SK-N-SH (cell line): ENCODE measurements around the gene ARHGAP26. TPM values are rescaled to one million over a fixed set of nuclear protein-coding genes. Genes with fewer than 3 reads are reported as not detected.

Source experiments
- CTCF ChIA-PET: fragments of 300-600, 350-600 bp; formaldehyde crosslinking; extraction: SDS; loops from one replicate; lab custom pipeline; 2021; lab: Yijun Ruan, JAX
- POLR2A ChIA-PET: fragments of 350-600 bp; sonication (Branson Sonifier 250); formaldehyde crosslinking; extraction: SDS; loops from one replicate; lab custom pipeline; 2020; ENCODE audit warnings: antibody characterized with exemption, inconsistent platforms; lab: Yijun Ruan, JAX
- DNase-seq: peaks from one replicate; pipeline ENCODE4 v3.0.0; 2012
- H2AFZ ChIP-seq: fragments of 200-600 bp; sonication (generic); 2 replicates; pipeline ENCODE4 v1.8.1; 2016; ENCODE audit warnings: antibody characterized with exemption, mild to moderate bottlenecking, low read depth
- H3F3A ChIP-seq: fragments of 200-600 bp; sonication (generic); replicated peaks from 2 replicates; pipeline ENCODE3; 2016; ENCODE audit warnings: antibody characterized with exemption, mild to moderate bottlenecking; ENCODE audit not compliant: insufficient read depth
- H3K27ac ChIP-seq, 2 experiments: fragments of 200-500 bp in 1 of 2; fragments of 200-600 bp in 1 of 2; sonication (Bioruptor generic) in 1 of 2; sonication (generic), shearing (Covaris generic) in 1 of 2; 2 replicates each; pipeline versions ENCODE4 v1.5.1 to v1.6.1; 2014 to 2016; ENCODE audit warnings: low read depth in 2 of 2, inconsistent platforms in 1 of 2, low read length in 1 of 2, mild to moderate bottlenecking in 1 of 2, mixed read lengths in 1 of 2
- H3K27me3 ChIP-seq: fragments of 200-600 bp; sonication (generic), shearing (Covaris generic); 2 replicates; pipeline ENCODE4 v1.6.1; 2016; ENCODE audit warnings: mixed run types; ENCODE audit not compliant: insufficient read depth
- H3K36me3 ChIP-seq, 2 experiments: fragments of 200-500 bp in 1 of 2; fragments of 200-600 bp in 1 of 2; sonication (Bioruptor generic) in 1 of 2; sonication (generic) in 1 of 2; replicated peaks in 1 of 2; 2 replicates each; pipeline versions ENCODE3 to v1.5.1; 2014 to 2016; ENCODE audit warnings: low read length in 1 of 2, mild to moderate bottlenecking in 1 of 2; ENCODE audit not compliant: insufficient read depth in 2 of 2, control insufficient read depth in 1 of 2
- H3K4me1 ChIP-seq, 2 experiments: fragments of 200-500 bp in 1 of 2; fragments of 200-600 bp in 1 of 2; sonication (Bioruptor generic) in 1 of 2; sonication (generic), shearing (Covaris generic) in 1 of 2; 2 replicates each; pipeline versions ENCODE4 v1.5.1 to v1.6.1; 2014 to 2016; ENCODE audit warnings: low read depth in 1 of 2, low read length in 1 of 2, mixed run types in 1 of 2; ENCODE audit not compliant: insufficient read depth in 2 of 2, control insufficient read depth in 1 of 2
- H3K4me2 ChIP-seq: fragments of 200-600 bp; sonication (generic), shearing (Covaris generic); 2 replicates; pipeline ENCODE4 v1.6.1; 2017; ENCODE audit warnings: mixed run types
- H3K4me3 ChIP-seq, 2 experiments: fragments of 200-500 bp in 1 of 2; fragments of 200-600 bp in 1 of 2; sonication (Bioruptor generic) in 1 of 2; sonication (generic), shearing (Covaris generic) in 1 of 2; 2 replicates each; pipeline versions ENCODE4 v1.5.1 to v1.8.1; 2014 to 2016; ENCODE audit warnings: low read depth in 2 of 2, inconsistent platforms in 1 of 2, low read length in 1 of 2, mild to moderate bottlenecking in 1 of 2, mixed read lengths in 1 of 2, moderate library complexity in 1 of 2
- H3K79me2 ChIP-seq: fragments of 200-600 bp; sonication (generic); 2 replicates; pipeline ENCODE4 v1.8.1; 2017; ENCODE audit warnings: mild to moderate bottlenecking; ENCODE audit not compliant: insufficient read depth
- H3K9ac ChIP-seq: fragments of 200-600 bp; sonication (generic); 2 replicates; pipeline ENCODE4 v1.6.1; 2017; ENCODE audit warnings: mixed run types
- H3K9me2 ChIP-seq: fragments of 200-600 bp; sonication (generic); 2 replicates; pipeline ENCODE4 v1.6.1; 2017; ENCODE audit warnings: mixed run types
- H3K9me3 ChIP-seq: fragments of 200-600 bp; sonication (generic); 2 replicates; pipeline ENCODE4 v1.6.1; 2017; ENCODE audit warnings: mixed run types, mild to moderate bottlenecking, moderate library complexity
- H4K20me1 ChIP-seq: fragments of 200-600 bp; sonication (generic); 2 replicates; pipeline ENCODE4 v1.6.1; 2017; ENCODE audit warnings: mild to moderate bottlenecking, mixed run types; ENCODE audit not compliant: insufficient read depth
- EZH2phosphoT487 ChIP-seq: fragments of 200-600 bp; sonication (generic); IDR thresholded peaks from 2 replicates; pipeline ENCODE4 v1.6.1; 2017; ENCODE audit warnings: low read depth, mixed run types, mild to moderate bottlenecking, antibody characterized with exemption, moderate library complexity, borderline replicate concordance
- GABPA ChIP-seq: IDR thresholded peaks from 2 replicates; pipeline ENCODE4 v1.4.0; 2012; ENCODE audit warnings: low read depth, mild to moderate bottlenecking
- MEF2A ChIP-seq: IDR thresholded peaks from 2 replicates; pipeline ENCODE4 v1.4.0; 2012; ENCODE audit warnings: low read depth, borderline replicate concordance
- MXI1 ChIP-seq: IDR thresholded peaks from 2 replicates; pipeline ENCODE4 v1.6.1; 2012; ENCODE audit warnings: mild to moderate bottlenecking, low read depth, low read length, improper control_type of control experiment
- NFIC ChIP-seq: IDR thresholded peaks from 2 replicates; pipeline ENCODE4 v1.4.0; 2012; ENCODE audit warnings: borderline replicate concordance
- POLR2AphosphoS5 ChIP-seq: IDR thresholded peaks from 2 replicates; pipeline ENCODE4 v1.6.1; 2012; ENCODE audit warnings: low read depth, low read length
- RAD21 ChIP-seq: IDR thresholded peaks from 2 replicates; pipeline ENCODE4 v1.6.1; 2012; ENCODE audit warnings: mild to moderate bottlenecking, low read length
- RFX5 ChIP-seq: IDR thresholded peaks from 2 replicates; pipeline ENCODE4 v1.6.1; 2012; ENCODE audit warnings: mild to moderate bottlenecking, improper control_type of control experiment, low read length
- TEAD4 ChIP-seq: IDR thresholded peaks from 2 replicates; pipeline ENCODE4 v1.4.0; 2012; ENCODE audit warnings: mild to moderate bottlenecking, borderline replicate concordance; ENCODE audit not compliant: insufficient read depth
- WGBS: methylation state at CpG from one replicate; pipeline ENCODE4 v1.1.6; 2017; ENCODE audit warnings: low lambda C conversion rate; 5-methylcytosine and 5-hydroxymethylcytosine counted together
- polyA plus RNA-seq, 3 experiments: library from polyadenylated mRNA; depleted of rRNA; stranded (reverse); fragments of >200 nt; gene quantifications; 2 replicates each; pipeline ENCODE4 v1.2.3, GENCODE V29; 2012
- TF ChIP-seq, protein P1 (sequence below): IDR thresholded peaks from 2 replicates; pipeline ENCODE4; 2012
- TF ChIP-seq, protein P2 (sequence below): IDR thresholded peaks from 2 replicates; pipeline ENCODE4 v1.4.0; 2012; ENCODE audit warnings: low read depth, borderline replicate concordance
- TF ChIP-seq, protein P3 (sequence below): IDR thresholded peaks from 2 replicates; pipeline ENCODE4 v1.6.1; 2012; ENCODE audit warnings: mild to moderate bottlenecking, low read depth, low read length, moderate library complexity
- TF ChIP-seq, protein P4 (sequence below): IDR thresholded peaks from 2 replicates; pipeline ENCODE4 v1.4.0; 2012; ENCODE audit warnings: low read depth
- TF ChIP-seq, protein P5 (sequence below): fragments of 200-600 bp; sonication (generic); IDR thresholded peaks from 2 replicates; pipeline ENCODE4 v1.6.1; 2017; ENCODE audit warnings: antibody characterized with exemption, mild to moderate bottlenecking, moderate library complexity

ARHGAP26 gene
- polyA plus RNA-seq, 1 of the 3 experiments (the other 2 are of a cell fraction), result 6.1 TPM

DNA sequence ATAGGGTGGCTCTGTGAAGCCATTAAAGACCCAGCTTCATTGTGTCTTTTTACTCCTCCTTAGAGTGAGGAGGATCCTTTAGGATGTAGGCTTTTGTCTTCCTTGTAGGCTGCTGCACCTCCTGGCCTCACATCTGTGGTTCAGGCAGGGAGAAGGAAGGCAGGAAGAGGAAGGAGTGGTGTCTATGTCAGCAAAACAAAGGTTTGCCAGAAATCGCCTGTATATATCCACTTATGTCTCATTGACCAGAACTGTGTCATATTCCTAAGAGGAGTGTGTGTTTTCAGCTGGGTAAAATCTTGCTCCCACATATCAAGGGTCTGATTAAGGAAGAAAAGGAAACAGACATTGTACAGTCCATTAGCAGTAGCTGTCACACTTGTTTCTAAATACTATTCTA is 213.8 kb downstream of the ARHGAP26 start:
- Histone ChIP-seq H3K27ac (peak overlapping the region in 1 of 2 experiments; percentile 28; a peak in 2 of 4 replicates), H3K4me1 (peaks cover 33 to 49% of the 10 kb centered on the region in 2 experiments), H4K20me1 (no peaks in the 10 kb centered on the region), H3K4me2 (no peak overlapping the region), H3K9me3 (no peaks in the 10 kb centered on the region), H3K36me3 (no peaks in the 10 kb centered on the region), H3K27me3 (no peaks in the 10 kb centered on the region), H3K9ac (no peak overlapping the region), H3F3A (peaks cover 24% of the 10 kb centered on the region), H2AFZ (no peak overlapping the region), H3K4me3 (no peak overlapping the region), H3K9me2 (no peaks in the 10 kb centered on the region), H3K79me2 (no peaks in the 10 kb centered on the region)
- ChIA-PET CTCF (interaction anchor here (0.7 to 1.1 kb wide), 2 partner anchors 62 to 67 kb away, joined by 3 to 4 read pairs; no protein-coding TSS in a partner anchor), POLR2A (interaction anchor here (0.6 kb wide), 1 partner anchor 419 kb away, joined by 4 read pairs; no protein-coding TSS in a partner anchor)
- no peak for TF ChIP-seq RAD21
- TF ChIP-seq, protein P1, sequence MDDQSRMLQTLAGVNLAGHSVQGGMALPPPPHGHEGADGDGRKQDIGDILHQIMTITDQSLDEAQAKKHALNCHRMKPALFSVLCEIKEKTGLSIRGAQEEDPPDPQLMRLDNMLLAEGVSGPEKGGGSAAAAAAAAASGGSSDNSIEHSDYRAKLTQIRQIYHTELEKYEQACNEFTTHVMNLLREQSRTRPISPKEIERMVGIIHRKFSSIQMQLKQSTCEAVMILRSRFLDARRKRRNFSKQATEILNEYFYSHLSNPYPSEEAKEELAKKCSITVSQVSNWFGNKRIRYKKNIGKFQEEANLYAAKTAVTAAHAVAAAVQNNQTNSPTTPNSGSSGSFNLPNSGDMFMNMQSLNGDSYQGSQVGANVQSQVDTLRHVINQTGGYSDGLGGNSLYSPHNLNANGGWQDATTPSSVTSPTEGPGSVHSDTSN, result no peak
- TF ChIP-seq, protein P2, sequence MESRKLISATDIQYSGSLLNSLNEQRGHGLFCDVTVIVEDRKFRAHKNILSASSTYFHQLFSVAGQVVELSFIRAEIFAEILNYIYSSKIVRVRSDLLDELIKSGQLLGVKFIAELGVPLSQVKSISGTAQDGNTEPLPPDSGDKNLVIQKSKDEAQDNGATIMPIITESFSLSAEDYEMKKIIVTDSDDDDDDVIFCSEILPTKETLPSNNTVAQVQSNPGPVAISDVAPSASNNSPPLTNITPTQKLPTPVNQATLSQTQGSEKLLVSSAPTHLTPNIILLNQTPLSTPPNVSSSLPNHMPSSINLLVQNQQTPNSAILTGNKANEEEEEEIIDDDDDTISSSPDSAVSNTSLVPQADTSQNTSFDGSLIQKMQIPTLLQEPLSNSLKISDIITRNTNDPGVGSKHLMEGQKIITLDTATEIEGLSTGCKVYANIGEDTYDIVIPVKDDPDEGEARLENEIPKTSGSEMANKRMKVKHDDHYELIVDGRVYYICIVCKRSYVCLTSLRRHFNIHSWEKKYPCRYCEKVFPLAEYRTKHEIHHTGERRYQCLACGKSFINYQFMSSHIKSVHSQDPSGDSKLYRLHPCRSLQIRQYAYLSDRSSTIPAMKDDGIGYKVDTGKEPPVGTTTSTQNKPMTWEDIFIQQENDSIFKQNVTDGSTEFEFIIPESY, result no peak
- no peak for DNase-seq
- WGBS, result 88% methylated on average over 1 of the region's 1 CpG

DNA sequence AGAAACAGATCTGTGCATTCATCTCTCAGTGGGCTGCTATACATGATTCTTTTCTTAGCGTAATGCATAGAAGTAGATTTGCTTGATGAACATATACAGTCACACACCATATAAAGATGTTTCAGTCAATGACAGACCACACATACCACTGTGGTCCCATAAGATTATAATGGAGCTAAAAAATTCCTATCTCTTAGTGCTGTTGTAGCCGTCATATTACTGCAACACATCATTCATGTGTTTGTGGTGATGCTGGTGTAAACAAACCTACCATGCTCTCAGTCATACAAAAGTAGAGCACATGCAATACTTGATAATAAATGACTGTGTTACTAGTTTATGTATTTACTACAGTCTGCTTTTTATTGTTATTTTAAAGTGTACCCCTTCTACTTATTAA is 214.3 kb downstream of the ARHGAP26 start:
- Histone ChIP-seq H3F3A (peaks cover 24% of the 10 kb centered on the region), H3K9me3 (no peaks in the 10 kb centered on the region), H3K27me3 (no peaks in the 10 kb centered on the region), H3K4me3 (no peak overlapping the region), H3K79me2 (no peaks in the 10 kb centered on the region), H3K4me2 (no peak overlapping the region), H2AFZ (no peak overlapping the region), H3K9ac (no peak overlapping the region), H3K4me1 (peaks cover 28 to 44% of the 10 kb centered on the region in 2 experiments), H3K36me3 (no peaks in the 10 kb centered on the region), H4K20me1 (no peaks in the 10 kb centered on the region), H3K9me2 (no peaks in the 10 kb centered on the region), H3K27ac (no peak overlapping the region)
- DNase-seq, result no peak
- CTCF ChIA-PET, result interaction anchor here (0.7 to 1.1 kb wide), 2 partner anchors 62 to 68 kb away, joined by 3 to 4 read pairs; no protein-coding TSS in a partner anchor
- 92% methylated on average over 2 of the region's 2 CpGs for WGBS
- POLR2A ChIA-PET, result interaction anchor here (0.6 kb wide), 1 partner anchor 419 kb away, joined by 4 read pairs; no protein-coding TSS in a partner anchor
- TF ChIP-seq EZH2phosphoT487 (no peak), RFX5 (no peak), GABPA (no peak), POLR2AphosphoS5 (no peak), MEF2A (no peak), TEAD4 (no peak), MXI1 (no peak), NFIC (no peak)
- TF ChIP-seq, protein P3, sequence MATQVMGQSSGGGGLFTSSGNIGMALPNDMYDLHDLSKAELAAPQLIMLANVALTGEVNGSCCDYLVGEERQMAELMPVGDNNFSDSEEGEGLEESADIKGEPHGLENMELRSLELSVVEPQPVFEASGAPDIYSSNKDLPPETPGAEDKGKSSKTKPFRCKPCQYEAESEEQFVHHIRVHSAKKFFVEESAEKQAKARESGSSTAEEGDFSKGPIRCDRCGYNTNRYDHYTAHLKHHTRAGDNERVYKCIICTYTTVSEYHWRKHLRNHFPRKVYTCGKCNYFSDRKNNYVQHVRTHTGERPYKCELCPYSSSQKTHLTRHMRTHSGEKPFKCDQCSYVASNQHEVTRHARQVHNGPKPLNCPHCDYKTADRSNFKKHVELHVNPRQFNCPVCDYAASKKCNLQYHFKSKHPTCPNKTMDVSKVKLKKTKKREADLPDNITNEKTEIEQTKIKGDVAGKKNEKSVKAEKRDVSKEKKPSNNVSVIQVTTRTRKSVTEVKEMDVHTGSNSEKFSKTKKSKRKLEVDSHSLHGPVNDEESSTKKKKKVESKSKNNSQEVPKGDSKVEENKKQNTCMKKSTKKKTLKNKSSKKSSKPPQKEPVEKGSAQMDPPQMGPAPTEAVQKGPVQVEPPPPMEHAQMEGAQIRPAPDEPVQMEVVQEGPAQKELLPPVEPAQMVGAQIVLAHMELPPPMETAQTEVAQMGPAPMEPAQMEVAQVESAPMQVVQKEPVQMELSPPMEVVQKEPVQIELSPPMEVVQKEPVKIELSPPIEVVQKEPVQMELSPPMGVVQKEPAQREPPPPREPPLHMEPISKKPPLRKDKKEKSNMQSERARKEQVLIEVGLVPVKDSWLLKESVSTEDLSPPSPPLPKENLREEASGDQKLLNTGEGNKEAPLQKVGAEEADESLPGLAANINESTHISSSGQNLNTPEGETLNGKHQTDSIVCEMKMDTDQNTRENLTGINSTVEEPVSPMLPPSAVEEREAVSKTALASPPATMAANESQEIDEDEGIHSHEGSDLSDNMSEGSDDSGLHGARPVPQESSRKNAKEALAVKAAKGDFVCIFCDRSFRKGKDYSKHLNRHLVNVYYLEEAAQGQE, result no peak
- TF ChIP-seq, protein P4, sequence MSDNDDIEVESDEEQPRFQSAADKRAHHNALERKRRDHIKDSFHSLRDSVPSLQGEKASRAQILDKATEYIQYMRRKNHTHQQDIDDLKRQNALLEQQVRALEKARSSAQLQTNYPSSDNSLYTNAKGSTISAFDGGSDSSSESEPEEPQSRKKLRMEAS, result no peak
- TF ChIP-seq, protein P5, sequence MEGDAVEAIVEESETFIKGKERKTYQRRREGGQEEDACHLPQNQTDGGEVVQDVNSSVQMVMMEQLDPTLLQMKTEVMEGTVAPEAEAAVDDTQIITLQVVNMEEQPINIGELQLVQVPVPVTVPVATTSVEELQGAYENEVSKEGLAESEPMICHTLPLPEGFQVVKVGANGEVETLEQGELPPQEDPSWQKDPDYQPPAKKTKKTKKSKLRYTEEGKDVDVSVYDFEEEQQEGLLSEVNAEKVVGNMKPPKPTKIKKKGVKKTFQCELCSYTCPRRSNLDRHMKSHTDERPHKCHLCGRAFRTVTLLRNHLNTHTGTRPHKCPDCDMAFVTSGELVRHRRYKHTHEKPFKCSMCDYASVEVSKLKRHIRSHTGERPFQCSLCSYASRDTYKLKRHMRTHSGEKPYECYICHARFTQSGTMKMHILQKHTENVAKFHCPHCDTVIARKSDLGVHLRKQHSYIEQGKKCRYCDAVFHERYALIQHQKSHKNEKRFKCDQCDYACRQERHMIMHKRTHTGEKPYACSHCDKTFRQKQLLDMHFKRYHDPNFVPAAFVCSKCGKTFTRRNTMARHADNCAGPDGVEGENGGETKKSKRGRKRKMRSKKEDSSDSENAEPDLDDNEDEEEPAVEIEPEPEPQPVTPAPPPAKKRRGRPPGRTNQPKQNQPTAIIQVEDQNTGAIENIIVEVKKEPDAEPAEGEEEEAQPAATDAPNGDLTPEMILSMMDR, result no peak
- TF ChIP-seq, protein P1, result no peak
